OCI-M2 (cell line): ENCODE measurements around the gene DCLK1.

ENCODE experiments used
- DNase-seq: peaks from one replicate; lab custom pipeline; 2025; ENCODE audit not compliant: unreplicated experiment; lab: John Stamatoyannopoulos, UW

The DCLK1 gene

DNA sequence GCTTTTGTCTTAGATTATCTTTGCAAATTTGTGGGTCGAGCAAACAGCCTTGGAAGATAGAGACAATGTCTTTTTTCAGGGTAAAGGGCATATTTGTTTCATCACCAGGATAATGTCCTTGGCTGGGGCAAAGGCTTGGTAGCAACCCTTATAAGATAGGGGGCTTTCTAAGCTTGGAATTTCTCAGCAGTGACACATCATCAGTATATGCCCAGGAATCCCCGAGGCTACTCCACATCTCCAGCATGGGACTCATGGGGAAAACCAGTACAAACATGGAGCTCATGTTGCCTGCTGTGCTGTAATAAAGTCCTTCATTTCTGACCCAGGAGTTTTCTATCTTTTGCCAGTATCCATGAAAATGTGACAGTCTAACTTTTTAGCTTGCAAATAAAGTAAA, 77.1 kb downstream of the DCLK1 start:
- no peak for DNase-seq

- DNase-seq, result no peak
These were observed 80.1 kb downstream of the DCLK1 start for GRCh38 chr13:36051082-36051481.

- DNase-seq, result no peak
These were observed 84.5 kb downstream of the DCLK1 start for GRCh38 chr13:36046672-36047071.

DNA sequence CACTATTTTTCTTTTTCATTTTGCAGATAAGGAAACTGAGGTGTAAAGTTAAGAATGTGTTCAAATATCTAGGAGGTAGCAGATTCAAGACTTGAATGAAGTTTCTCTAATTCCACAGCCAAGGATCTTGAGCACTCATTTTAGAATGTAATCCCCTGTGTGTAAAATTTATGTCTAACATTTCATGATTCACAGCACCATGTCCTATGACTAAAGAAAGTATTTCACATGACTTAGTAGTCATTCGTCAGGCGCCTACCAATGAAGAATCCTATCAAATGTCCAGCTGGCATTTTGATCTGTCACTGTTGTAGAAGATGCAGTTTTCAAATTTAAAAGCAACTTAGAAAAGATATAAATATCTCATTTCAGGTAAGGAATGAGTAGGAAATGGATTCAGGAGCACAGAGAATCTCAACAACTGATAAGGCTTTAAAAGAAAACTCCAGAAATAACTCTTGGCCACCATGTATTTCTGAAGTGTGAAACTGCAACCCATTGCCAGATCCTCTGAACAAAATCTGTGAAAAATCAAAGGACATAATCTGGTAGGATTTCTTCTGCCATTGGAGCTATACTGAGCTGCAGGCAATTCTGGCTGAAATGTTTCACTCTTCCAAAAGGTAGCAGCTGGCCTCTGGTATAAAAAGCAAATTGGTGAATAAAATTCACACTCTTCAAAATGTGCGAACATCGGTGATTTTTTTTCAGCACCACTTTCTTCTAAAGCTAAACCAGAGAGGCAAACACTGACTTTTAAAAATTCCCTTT, 92.2 kb downstream of the DCLK1 start:
- no peak for DNase-seq

DNA sequence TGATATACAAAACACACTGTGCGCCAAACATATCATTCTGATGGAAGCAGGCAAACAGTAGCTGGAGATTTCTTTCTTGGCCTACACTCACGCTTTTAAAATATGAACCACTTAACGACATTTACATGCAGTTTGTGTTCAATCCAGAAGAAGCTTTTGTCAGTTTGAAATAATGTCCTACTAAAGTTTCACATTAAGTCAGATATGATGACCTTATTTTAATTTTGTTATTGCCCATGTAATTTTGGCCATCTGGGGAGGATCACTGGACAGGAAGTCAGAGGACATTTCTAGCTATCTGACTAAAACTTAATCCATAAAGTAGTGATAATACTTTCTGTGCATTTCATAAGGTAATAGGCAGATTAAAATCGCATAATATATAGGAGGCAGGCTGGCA, 98.1 kb downstream of the DCLK1 start:
- no peak for DNase-seq

DNA sequence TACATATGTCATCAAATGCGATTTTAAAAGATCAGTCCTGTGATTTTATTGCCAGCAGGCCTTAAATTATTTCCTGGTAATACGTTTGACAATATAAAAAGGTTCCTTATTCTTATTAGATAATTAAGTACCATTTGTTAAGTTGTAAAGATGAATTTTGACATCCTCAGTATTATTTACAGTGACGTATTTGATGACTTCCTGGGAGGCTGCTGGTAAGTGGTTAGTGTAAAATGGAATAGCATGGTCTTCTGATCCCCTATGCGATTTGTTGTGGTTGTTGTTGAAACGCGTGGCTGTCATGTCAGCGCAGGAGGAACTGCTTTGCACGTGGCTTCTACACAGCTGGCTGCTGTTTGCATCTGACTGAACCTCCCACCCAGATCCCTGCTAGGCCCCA, 99.7 kb downstream of the DCLK1 start:
- DNase-seq, result no peak

GRCh38 chr13:36030670-36031331, 100.4 kb downstream of the DCLK1 start:
- no peak for DNase-seq

DNA sequence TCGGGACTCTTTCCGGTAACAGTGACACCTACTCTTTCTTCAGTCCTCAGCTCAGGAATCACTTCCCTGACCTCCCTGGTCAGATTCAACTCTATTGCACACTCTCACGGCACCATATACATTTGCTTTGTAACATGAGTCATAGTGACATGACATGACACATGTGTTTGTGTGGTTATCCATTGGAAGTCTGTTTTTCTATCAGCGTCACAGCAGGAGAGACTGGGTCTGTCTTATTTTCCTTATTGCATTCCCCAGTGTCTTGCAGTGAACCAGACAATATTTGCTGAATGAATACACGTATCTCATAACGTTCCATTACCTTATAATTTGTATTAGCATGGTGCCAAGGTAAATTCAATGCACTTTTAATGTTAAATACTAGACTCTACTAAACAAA, 102.0 kb downstream of the DCLK1 start:
- no peak for DNase-seq

- no peak for DNase-seq
These were observed 102.7 kb downstream of the DCLK1 start for GRCh38 chr13:36028359-36029025.

- no peak for DNase-seq
These were observed 104.7 kb downstream of the DCLK1 start for GRCh38 chr13:36026531-36026930.

GRCh38 chr13:36014763-36015162, 116.4 kb downstream of the DCLK1 start:
- no peak for DNase-seq

- DNase-seq, result no peak
These were observed 124.1 kb downstream of the DCLK1 start for GRCh38 chr13:36006894-36007675.

- DNase-seq, result no peak
These were observed 124.8 kb downstream of the DCLK1 start for GRCh38 chr13:36006347-36006746.

DNA sequence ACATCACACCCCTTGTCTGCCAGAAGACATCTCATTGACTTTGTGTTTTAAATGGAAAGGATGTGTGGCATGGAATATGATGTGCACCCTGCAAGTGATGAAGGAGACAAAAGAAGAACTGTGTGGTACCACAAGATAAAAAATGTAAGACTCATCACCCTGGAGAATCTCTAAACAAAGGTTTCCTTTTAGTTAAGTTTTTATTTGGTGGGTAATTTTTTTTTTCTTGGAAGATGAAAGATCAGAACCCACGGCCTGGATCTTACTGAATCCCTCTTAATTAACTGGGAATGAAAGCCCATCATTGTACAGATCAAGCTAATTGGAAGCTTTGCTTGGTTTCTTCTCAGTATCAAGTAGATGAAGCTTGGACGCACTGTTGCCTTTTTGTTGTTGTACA, 129.6 kb downstream of the DCLK1 start:
- no peak for DNase-seq

DNA sequence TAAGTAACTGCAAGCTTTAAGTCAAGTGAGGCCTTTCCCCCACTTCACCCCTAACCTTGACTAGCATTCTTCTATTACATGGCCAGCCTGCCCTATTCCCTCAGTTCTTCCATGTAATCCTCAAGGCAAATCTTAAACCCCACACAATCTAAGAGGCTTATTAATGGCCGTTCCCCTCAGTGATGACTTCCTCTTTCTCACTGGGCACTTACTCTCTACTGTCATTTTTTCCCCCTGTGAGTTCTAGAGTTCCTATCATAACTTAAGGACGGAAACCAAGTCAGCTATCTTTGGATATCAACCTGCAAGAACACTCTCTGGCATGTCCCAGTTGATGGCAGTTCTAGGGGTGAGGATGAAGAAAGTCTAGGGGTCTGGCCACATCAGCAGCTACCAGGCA, 131.2 kb downstream of the DCLK1 start:
- DNase-seq, result no peak

DNA sequence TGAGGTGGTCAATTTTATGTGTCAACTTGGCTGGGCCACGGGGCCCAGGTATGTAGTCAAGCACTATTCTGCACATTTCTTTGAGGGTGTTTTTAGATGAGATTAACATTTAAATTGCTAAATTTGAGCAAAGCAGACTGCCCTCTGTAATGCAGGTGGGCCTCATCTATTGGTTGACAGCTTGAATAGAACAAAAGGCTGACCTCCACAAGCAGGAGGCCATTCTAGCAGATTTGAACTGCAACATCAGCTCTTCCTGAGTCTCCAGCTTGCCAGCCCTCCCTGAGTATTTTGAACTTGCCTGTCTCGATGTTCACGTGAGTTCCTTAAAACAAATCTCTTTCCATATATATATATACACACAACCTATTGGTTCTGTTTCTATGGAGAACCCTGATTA, 134.8 kb downstream of the DCLK1 start:
- no peak for DNase-seq

DNA sequence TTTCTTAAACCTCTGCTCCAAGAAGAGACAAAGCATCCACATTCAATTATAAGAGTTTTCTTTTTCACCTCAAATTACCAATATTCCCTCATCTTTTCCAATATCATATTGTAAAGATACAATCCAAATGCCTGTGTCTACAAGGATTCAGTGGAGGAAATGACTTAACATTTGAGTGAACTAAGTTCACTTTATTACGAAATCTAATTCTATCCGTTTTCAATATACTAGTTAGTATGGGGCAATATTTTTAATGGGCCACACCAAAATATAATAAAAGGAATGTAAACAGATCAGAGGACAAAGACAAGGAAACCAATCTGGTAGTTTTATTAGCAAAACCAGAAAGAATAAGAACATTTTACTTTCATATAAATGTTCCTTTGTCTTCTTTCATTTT, 136.0 kb downstream of the DCLK1 start:
- no peak for DNase-seq

GRCh38 chr13:35994131-35994966, 136.8 kb downstream of the DCLK1 start:
- DNase-seq, result no peak

- DNase-seq, result no peak
These were observed 137.5 kb downstream of the DCLK1 start for GRCh38 chr13:35993686-35994085.

DNA sequence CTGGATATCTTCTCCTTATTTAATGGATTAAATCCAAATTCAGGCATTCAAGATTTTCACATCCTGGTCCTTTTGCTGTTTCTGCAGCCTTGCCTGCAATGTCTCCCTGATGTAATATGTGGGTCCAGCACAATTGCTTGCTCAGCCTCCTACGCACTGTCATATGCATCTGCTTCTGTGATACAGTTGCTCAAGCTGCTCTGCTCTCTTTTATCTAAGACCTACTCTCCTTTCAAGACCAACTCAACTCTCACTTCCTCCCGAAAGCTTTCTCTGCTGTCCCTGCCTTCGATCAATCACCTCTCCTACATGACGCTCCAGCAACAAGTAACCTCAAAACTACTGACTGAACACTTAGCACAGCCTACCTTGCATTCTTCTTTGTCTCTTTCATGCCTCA, 138.2 kb downstream of the DCLK1 start:
- no peak for DNase-seq

GRCh38 chr13:35990196-35990595, 141.0 kb downstream of the DCLK1 start:
- DNase-seq, result no peak
